ENCODE measurements around the gene OMP.

Gene OMP

GRCh38 chr11:77067861-77068443 is 34.7 kb upstream of the OMP start:
- H3K4me3 ChIP-seq (ENCODE audit: low read depth, low read length), result no peak overlapping the region
- no peaks in the 10 kb centered on the region for H3K36me3 ChIP-seq (ENCODE audit: control insufficient read depth in 2 of 2, insufficient read depth in 1 of 2, low read length in 2 of 2)
- POLR2A ChIA-PET, result no interaction called here
- H3K4me1 ChIP-seq (ENCODE audit: control insufficient read depth, insufficient read depth, low read length), result no peaks in the 10 kb centered on the region
- CTCF ChIA-PET, result interaction anchor here (0.5 to 1.3 kb wide), 2 partner anchors 21 to 120 kb away, joined by 3 to 4 read pairs; no protein-coding TSS in a partner anchor
- TF ChIP-seq GFI1B (tag by site-specific recombination; IDR thresholded peaks at IDR 0.05) (no peak), ZNF692 (tag by site-specific recombination; IDR thresholded peaks at IDR 0.05) (no peak), FEZF1 (tag by site-specific recombination; IDR thresholded peaks at IDR 0.05) (no peak), ZBTB7A (tag by site-specific recombination; IDR thresholded peaks at IDR 0.05; ENCODE audit: low read depth) (no peak), BCL6B (tag by site-specific recombination; IDR thresholded peaks at IDR 0.05) (no peak), KLF1 (tag by site-specific recombination; IDR thresholded peaks at IDR 0.05) (no peak), GLI2 (tag by site-specific recombination; IDR thresholded peaks at IDR 0.05; ENCODE audit: borderline replicate concordance, low read depth) (no peak)
- H3K9me3 ChIP-seq (ENCODE audit: control insufficient read depth, insufficient read depth, low read depth, low read length), result no peaks in the 10 kb centered on the region
- no peak overlapping the region for H3K27ac ChIP-seq (ENCODE audit: extremely low read depth, low read depth, low read length)

- ChIA-PET POLR2A (no interaction called here), CTCF (interaction anchor here (0.5 kb wide), 1 partner anchor 119 kb away, joined by 3 read pairs; no protein-coding TSS in a partner anchor)
- no peak overlapping the region for H3K27ac ChIP-seq (ENCODE audit: extremely low read depth, low read depth, low read length)
- no peaks in the 10 kb centered on the region for H3K36me3 ChIP-seq (ENCODE audit: control insufficient read depth in 2 of 2, insufficient read depth in 1 of 2, low read length in 2 of 2)
- H3K9me3 ChIP-seq (ENCODE audit: control insufficient read depth, insufficient read depth, low read depth, low read length), result no peaks in the 10 kb centered on the region
- no peak overlapping the region for H3K4me3 ChIP-seq (ENCODE audit: low read depth, low read length)
- H3K4me1 ChIP-seq (ENCODE audit: control insufficient read depth, insufficient read depth, low read length), result no peaks in the 10 kb centered on the region
- no peak for TF ChIP-seq ZNF221 (tag by site-specific recombination; IDR thresholded peaks at IDR 0.05; ENCODE audit: borderline replicate concordance)
- no peak for TF ChIP-seq ZNF488 (tag by site-specific recombination; IDR thresholded peaks at IDR 0.05)
- no peak for TF ChIP-seq HOXA7 (CRISPR knock-in tag; IDR thresholded peaks at IDR 0.05; ENCODE audit: borderline replicate concordance)
- no peak for TF ChIP-seq ZNF391 (tag by site-specific recombination; IDR thresholded peaks at IDR 0.05; ENCODE audit: borderline replicate concordance, low read depth)
- TF ChIP-seq PRDM2 (tag by site-specific recombination; IDR thresholded peaks at IDR 0.05; ENCODE audit: borderline replicate concordance), result no peak
- no peak for TF ChIP-seq GLIS2 (tag by site-specific recombination; IDR thresholded peaks at IDR 0.05)
- no peak for TF ChIP-seq ZNF677 (tag by site-specific recombination; IDR thresholded peaks at IDR 0.05)
- no peak for TF ChIP-seq ZNF169 (tag by site-specific recombination; IDR thresholded peaks at IDR 0.05)
- TF ChIP-seq ZNF155 (tag by site-specific recombination; IDR thresholded peaks at IDR 0.05), result no peak
- TF ChIP-seq, protein P1, sequence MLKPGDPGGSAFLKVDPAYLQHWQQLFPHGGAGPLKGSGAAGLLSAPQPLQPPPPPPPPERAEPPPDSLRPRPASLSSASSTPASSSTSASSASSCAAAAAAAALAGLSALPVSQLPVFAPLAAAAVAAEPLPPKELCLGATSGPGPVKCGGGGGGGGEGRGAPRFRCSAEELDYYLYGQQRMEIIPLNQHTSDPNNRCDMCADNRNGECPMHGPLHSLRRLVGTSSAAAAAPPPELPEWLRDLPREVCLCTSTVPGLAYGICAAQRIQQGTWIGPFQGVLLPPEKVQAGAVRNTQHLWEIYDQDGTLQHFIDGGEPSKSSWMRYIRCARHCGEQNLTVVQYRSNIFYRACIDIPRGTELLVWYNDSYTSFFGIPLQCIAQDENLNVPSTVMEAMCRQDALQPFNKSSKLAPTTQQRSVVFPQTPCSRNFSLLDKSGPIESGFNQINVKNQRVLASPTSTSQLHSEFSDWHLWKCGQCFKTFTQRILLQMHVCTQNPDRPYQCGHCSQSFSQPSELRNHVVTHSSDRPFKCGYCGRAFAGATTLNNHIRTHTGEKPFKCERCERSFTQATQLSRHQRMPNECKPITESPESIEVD (tag by site-specific recombination; IDR thresholded peaks at IDR 0.05), result no peak
- no peak for TF ChIP-seq ZNF423 (tag by site-specific recombination; IDR thresholded peaks at IDR 0.05)
- no peak for TF ChIP-seq ZNF23 (tag by site-specific recombination; IDR thresholded peaks at IDR 0.05; ENCODE audit: borderline replicate concordance)
These were observed 33.9 kb upstream of the OMP start for GRCh38 chr11:77068457-77069335.
